NCI-H774 (cell line): ENCODE results near the gene FCHSD1.
A peak's percentile ranks its signal among the peaks of the same experiment; 100 is the strongest.

Source experiments
- DNase-seq: peaks from one replicate; lab custom pipeline; 2025; lab: John Stamatoyannopoulos, UW

FCHSD1 gene

DNA sequence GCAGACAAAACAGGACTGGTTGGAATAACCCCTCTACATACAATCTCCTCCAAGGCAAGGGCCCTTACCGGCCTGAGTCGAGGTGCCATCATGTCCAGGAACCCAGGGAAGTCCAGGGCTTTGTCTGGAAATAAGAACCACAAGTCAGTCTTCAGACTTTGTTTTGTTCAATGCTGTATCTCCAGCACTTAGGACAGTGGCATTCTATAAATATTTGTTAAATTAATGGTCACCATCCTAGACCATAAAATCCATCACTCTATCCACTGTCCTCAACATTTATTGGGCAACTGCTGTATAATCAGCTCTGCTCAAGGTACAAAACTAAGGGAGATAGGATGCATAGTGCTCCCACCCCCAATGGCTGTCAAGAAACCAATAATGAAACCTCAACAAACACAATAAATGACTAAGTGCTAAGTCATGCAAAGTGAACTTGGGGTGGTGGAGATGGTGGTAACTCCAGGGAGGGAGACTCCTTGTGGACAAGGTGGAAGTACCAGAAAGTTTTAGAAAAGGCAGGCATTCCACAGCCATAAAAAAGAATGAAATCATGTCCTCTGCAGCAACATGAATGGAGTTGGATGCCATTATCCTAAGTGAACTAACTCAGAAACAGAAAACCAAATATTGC is 9.5 kb downstream of the FCHSD1 start:
- DNase-seq = no peak

DNA sequence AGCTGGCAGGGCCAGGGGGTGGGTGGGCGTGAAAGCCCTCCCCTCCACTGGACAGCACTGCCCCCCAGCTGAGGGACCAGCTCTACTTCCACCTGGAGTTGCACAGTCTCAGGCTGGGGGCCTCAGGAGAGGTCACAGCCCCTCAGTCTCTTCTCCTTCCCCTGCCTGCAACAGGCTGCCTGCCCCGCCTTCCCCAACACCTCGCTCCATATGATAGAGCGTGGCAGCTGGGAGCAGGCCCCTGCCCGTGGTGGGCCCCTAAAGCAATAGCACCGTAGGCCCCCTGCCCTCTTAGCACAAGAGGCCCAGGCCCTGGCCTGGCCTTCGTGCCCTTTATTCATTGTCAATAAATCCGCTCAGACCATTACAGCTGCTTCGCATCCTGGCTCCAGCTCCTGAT is 10.5 kb downstream of the FCHSD1 start:
- no peak for DNase-seq

- DNase-seq = no peak
Observed at GRCh38 chr5:141640051-141640415, 11.2 kb downstream of the FCHSD1 start.

- DNase-seq = no peak
Observed at GRCh38 chr5:141639357-141640050, 11.7 kb downstream of the FCHSD1 start.

- no peak for DNase-seq
Observed at GRCh38 chr5:141638771-141639170, 12.4 kb downstream of the FCHSD1 start.

- no peak for DNase-seq
Observed at GRCh38 chr5:141637767-141638419, 13.3 kb downstream of the FCHSD1 start.

DNA sequence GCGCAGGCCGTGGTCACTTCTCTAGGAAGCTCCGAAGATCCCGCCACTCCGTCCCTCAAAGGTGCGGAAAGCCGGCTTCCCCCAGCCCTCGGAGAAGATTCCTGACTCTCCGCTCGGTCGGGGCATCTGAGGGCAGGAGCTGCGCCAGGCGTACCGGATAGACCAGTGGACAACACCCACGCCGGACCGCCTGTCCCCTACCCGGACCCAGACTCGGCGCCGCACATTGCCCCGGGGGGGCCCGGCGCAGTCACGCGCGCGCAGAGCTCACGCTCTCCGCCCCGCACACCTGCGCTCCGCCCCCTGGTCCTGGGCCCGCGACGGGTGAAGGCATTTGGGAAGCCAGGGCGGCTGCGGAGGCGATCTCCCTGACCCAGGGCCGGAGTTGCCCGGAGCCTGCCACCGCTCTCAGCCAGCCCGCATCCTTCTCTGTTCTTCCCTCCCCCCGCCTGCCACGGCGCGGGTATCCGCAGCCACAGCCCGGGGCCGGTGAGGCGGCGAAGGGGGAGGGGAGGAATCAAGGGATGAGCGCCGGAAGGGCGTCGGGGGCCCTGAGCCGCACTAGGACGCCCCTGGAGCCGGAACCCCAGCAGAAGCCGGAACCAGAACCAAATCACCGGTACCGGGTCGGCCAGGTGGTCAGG is 14.0 kb downstream of the FCHSD1 start:
- DNase-seq = peak; percentile 39

- peak; percentile 87 for DNase-seq
Observed at GRCh38 chr5:141636413-141637122, 14.7 kb downstream of the FCHSD1 start, which contains the start of the genes HDAC3 and RELL2. HDAC3 (minus strand) TSS chr5:141636849; CDS start chr5:141636790, 59 bp downstream. RELL2 (plus strand) TSS chr5:141636997; CDS start chr5:141638226, 1,229 bp downstream.

GRCh38 chr5:141636106-141636412 is 15.2 kb downstream of the FCHSD1 start:
- DNase-seq = no peak

DNA sequence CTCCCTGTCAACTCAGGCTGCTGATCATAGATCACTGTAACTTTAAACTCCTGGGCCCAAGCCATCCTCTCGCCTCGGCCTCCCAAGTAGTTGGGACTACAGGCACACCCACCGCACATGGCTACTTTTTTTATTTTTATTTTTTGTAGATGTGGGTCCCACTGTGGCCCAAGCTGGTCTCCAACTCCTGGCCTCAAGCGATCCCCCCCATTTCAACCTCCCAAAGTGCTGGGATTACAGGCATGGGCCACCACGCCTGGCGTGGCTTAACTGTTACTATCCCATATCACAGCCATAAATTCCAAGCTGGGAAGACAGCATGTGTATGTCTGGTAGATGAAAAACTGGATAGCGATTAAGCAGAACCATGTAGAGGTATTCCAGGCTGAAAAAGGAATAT is 15.6 kb downstream of the FCHSD1 start:
- DNase-seq = no peak

GRCh38 chr5:141634720-141635119 is 16.5 kb downstream of the FCHSD1 start:
- DNase-seq = no peak

DNA sequence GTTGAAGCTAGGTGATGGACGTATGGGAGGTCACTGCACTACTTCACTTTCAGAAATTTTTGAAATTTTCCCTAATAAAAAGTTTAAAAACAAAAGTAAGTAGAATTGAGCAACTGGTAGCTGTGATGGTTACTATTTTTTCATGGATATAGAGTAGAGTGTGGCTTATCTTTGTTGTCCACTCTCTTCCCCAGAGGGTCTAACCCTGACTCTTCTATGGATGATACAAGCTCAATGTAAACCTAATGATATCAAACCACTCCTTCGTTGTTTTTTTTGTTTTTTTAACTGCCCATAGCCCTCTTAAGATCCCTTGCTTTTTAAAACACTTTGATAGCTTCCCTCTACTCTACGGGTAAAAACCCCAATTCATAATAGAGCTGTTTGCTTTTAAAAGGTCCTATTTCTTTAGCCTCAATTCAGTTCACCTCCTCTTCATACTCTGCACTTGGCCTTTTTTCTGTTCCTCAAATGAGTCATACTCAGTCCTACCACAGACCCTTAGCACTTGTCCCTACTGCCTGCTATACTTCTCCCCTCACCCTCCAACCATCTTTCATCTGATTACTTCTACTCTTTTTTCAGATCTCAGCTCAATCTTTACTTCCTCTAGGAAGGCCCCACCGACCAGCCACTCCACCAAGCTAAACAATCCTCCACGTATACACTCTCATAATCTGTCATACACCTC is 17.2 kb downstream of the FCHSD1 start:
- no peak for DNase-seq

DNA sequence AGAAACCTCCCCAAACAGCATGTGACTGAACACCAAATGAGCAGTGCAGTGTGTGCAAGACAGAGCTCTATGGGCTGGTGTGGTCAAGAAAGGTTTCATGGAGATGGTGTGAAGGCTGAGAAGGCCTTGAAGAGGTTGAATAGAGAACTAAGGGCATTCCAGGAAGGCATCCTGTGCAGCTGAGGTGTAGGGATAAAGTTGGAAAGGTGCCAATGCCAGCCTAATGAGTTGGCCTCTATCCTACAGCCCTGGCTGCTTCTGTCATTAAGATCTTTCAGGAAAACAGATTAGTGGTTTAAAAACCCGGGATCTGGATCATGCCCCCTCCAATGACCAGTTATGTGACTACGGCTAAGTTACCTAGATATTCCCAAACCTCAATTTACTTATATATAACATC is 18.6 kb downstream of the FCHSD1 start:
- DNase-seq = no peak

GRCh38 chr5:141630570-141631140 is 20.6 kb downstream of the FCHSD1 start:
- DNase-seq = no peak

DNA sequence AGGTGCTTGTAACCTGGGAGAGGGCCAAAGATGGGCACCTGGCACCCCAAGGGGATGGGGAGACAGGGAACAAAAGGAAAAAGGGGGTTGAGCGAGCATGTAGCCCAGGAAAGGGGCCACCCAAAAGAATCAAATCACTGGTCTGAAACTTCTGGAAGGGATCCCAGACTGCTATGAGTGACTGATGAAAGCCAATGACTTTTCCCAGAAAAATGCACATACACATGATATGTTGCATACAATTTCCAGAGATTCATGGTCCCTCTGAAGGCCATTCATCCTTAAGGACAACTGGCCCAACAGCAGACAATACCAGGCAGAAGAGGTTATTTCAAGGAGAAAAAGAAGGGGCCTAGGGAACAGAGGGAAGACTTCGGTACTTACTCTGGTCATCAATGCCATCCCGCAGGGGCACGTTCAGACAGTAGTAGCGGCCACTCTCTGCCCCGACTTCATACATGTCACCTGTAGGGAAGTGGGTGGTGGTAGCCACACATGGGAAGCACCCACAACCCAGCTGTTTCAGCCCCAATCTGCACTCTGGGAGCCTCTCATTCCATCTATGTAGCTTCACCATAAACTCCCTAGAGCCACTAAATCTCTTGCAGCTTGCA is 22.9 kb downstream of the FCHSD1 start:
- no peak for DNase-seq

DNA sequence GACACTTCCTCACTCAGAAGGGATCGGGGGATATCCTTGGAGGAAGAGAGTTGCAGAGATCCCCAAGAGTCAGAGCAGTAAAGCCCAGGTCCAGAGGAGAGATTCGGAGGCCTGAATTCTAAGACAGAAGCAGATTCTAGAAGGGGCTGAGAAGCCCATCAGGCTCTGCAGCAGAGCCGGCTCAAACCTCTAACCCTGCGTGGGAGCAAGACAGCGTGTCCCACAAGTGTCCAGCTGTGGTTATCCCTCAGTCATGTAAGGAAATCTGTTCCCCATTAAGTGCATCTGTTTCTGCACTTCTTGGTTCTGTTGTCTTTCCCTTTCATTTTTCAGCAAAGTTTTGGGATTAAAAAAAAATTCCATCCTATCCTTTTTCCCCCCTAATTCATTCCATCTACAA is 27.6 kb downstream of the FCHSD1 start:
- DNase-seq = no peak

DNA sequence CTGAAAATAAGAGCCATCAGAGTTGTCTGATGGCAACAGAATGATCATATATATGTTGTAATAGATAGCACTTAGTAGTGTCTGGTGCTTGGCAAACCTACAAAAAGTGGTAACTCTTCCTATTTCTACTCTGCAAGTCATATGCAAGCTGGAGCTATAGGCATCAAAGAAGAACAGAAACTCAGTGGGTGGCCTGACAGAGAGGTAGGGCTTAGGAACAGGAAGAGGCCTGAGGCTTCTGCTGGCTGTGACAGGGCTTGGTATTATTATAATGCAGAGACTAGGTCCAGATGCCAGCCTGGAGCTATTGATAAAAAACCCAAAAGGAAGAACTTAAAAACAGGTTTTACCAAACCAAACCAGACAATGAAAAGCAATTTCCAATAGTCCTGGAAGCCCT is 28.0 kb downstream of the FCHSD1 start:
- DNase-seq = no peak

DNA sequence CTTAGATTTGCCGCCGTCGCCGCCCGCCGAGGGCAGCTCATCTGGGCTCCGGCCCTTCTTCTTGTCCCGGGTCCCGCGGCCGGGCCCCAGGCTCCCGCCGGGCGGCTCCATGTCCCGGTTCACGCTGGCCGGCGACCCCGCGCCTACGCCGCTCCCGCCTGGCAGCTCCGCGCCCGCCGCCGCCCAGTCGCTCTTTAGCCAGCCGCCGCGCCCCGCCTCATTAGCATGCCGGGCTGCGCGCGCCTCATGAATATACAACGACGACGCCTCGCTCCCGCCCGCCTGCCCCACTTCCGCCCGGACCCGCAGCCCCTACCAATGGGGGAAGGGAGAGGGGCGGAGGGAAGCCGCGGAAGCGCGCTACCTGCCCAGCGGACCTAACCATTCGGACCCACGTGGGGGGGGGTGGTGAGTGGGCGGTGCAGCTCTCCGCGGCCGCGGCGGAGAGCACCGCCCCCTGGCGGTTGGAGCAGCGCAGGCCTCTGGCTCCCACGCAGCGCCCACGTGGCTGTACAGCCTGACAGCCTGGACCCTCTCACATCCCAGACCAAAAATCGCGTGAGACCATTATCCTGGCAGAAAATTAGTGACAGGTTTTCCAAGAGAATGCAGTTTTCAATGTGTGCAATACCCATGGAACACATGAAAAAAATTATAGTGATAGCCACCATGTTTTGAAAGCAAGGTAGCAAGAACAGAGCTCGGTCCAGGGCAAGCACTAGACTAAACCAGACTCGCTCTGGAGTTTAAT is 32.2 kb downstream of the FCHSD1 start, which contains the start of gene DIAPH1:
Gene DIAPH1, minus strand, starts transcription at position 197 of the 751 bp plus-strand sequence. Its CDS starts 86 bp downstream, at position 111.
- peak; percentile 96 for DNase-seq

DNA sequence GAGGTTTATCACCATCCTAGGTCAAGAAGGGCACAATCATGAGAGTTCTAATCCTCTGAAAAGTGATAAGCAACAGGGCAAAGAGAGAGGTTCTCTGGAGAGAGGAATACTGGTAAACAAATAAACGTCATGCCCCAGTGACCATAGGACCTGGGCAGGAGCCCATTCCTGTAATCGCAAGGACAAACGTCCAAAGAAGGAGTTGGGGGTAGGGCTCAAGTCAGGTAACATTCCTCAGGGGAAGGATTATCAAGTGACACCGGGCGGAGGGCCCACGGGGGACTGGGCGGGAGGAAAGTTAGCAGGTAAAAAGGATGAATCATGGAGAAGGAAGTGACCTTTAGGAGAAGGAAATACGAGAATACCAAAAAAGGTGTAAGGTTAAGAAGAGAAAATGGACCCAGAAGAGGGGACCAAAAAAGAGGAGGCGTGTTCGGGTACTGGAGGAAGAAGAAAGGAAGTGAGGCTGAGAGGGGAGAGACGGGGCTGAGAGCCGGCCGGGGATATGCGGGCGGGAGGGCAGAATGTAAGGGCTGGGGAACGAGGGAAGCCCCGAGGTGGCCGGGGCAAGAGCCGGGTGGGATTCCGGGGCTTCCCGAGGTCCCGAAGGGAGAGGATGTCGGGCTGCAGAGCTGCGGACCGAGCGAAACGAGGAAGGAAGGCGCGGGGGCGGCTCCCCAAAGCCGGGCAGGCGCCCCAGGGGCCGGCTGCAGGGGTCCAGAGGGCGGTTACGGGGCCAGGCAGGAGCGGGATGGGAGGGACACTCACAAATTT is 33.0 kb downstream of the FCHSD1 start:
- DNase-seq = peak; percentile 35
